GM23338 (cell line): ENCODE results near the gene CDH12. TPM values are rescaled to one million over a fixed set of nuclear protein-coding genes. Genes with fewer than 3 reads are reported as not detected.

ENCODE experiments used
- ATAC-seq: fragments of 200-7000 bp; cut with Tn5 transposase; 3 replicates; pipeline ENCODE4 v1.9.1; 2020
- DNase-seq: peaks from one replicate; pipeline ENCODE4 v3.0.0-alpha.2; 2015; ENCODE audit warnings: low spot score
- H2AFZ ChIP-seq: fragments of 200-600 bp; sonication (generic); 2 replicates; pipeline ENCODE4 v1.8.0; 2016; ENCODE audit warnings: antibody characterized with exemption, mild to moderate bottlenecking, moderate library complexity
- H3F3A ChIP-seq: fragments of 200-600 bp; sonication (generic); replicated peaks from 2 replicates; pipeline ENCODE4 v1.8.0; 2017; ENCODE audit warnings: antibody characterized with exemption, mixed run types, low read depth
- H3K27ac ChIP-seq: fragments of 200-600 bp; sonication (generic); 2 replicates; pipeline ENCODE4 v1.6.1; 2016; ENCODE audit warnings: low read depth
- H3K27me3 ChIP-seq: fragments of 200-600 bp; sonication (generic); 2 replicates; pipeline ENCODE4 v1.8.0; 2016; ENCODE audit warnings: mild to moderate bottlenecking, mixed run types, moderate library complexity; ENCODE audit not compliant: insufficient read depth
- H3K36me3 ChIP-seq: fragments of 200-600 bp; sonication (generic); 2 replicates; pipeline ENCODE4 v1.8.0; 2016; ENCODE audit warnings: mild to moderate bottlenecking; ENCODE audit not compliant: insufficient read depth
- H3K4me1 ChIP-seq: fragments of 200-600 bp; sonication (generic); 2 replicates; pipeline ENCODE4 v1.8.0; 2016; ENCODE audit warnings: mild to moderate bottlenecking, moderate library complexity; ENCODE audit not compliant: insufficient read depth
- H3K4me2 ChIP-seq: fragments of 200-600 bp; sonication (generic); 2 replicates; pipeline ENCODE4 v1.7.1; 2017; ENCODE audit warnings: mixed run types
- H3K4me3 ChIP-seq: fragments of 200-600 bp; sonication (generic); 2 replicates; pipeline ENCODE4 v1.6.1; 2016; ENCODE audit warnings: mixed run types
- H3K79me2 ChIP-seq: fragments of 200-600 bp; sonication (generic); replicated peaks from 2 replicates; pipeline ENCODE4 v1.8.0; 2017; ENCODE audit warnings: mild to moderate bottlenecking; ENCODE audit not compliant: insufficient read depth
- H3K9me2 ChIP-seq: fragments of 200-600 bp; sonication (generic); 2 replicates; pipeline ENCODE4 v1.8.0; 2017; ENCODE audit not compliant: insufficient read depth
- H4K20me1 ChIP-seq: fragments of 200-600 bp; sonication (generic); replicated peaks from 2 replicates; pipeline ENCODE4 v1.8.0; 2017; ENCODE audit warnings: mild to moderate bottlenecking; ENCODE audit not compliant: insufficient read depth
- H3K27ac Mint-ChIP-seq: 2 replicates; pipeline ENCODE4 v1.8.0; 2020; ENCODE audit warnings: inconsistent platforms, mild to moderate bottlenecking, moderate library complexity, mixed read lengths
- H3K27me3 Mint-ChIP-seq: 3 replicates; pipeline ENCODE4 v1.8.0; 2022; ENCODE audit warnings: low read depth, mild to moderate bottlenecking, moderate library complexity, mixed read lengths, inconsistent platforms; ENCODE audit not compliant: insufficient read depth, poor library complexity
- H3K36me3 Mint-ChIP-seq: 3 replicates; pipeline ENCODE4 v1.8.0; 2021; ENCODE audit warnings: low read depth, mild to moderate bottlenecking, inconsistent platforms, moderate library complexity, mixed read lengths
- H3K4me1 Mint-ChIP-seq: 3 replicates; pipeline ENCODE4 v1.8.0; 2020; ENCODE audit warnings: mild to moderate bottlenecking, inconsistent platforms, mixed read lengths
- H3K4me3 Mint-ChIP-seq: 3 replicates; pipeline ENCODE4 v1.8.0; 2021; ENCODE audit warnings: moderate library complexity, mild to moderate bottlenecking, inconsistent platforms, mixed read lengths
- H3K9me3 Mint-ChIP-seq: 3 replicates; pipeline ENCODE4 v1.8.0; 2020; ENCODE audit warnings: moderate library complexity, mild to moderate bottlenecking, inconsistent platforms, mixed read lengths
- CREB1 ChIP-seq: fragments of 250-450 bp; sonication (Bioruptor Pico); IDR thresholded peaks from 2 replicates; pipeline ENCODE4 v1.5.0; 2020; ENCODE audit warnings: low read depth, mild to moderate bottlenecking, moderate library complexity
- CTCF ChIP-seq, 2 experiments: fragments of 200-600 bp in 1 of 2; sonication (generic) in 1 of 2; conservative IDR thresholded peaks; 2 replicates each; pipeline versions ENCODE4 v1.5.1 to v1.6.1; 2016 to 2017; ENCODE audit warnings: antibody characterized with exemption in 2 of 2, low read depth in 2 of 2, mild to moderate bottlenecking in 2 of 2, moderate library complexity in 1 of 2
- EZH2 ChIP-seq: fragments of 200-600 bp; sonication (generic); IDR thresholded peaks from one replicate; pipeline ENCODE4 v1.8.0; 2017; ENCODE audit warnings: antibody characterized with exemption, mild to moderate bottlenecking, low read depth; ENCODE audit not compliant: unreplicated experiment
- EZH2phosphoT487 ChIP-seq: fragments of 200-600 bp; sonication (generic); IDR thresholded peaks from one replicate; pipeline ENCODE4 v1.8.1; 2018; ENCODE audit warnings: antibody characterized with exemption; ENCODE audit not compliant: unreplicated experiment
- JUNB ChIP-seq: IDR thresholded peaks from one replicate; pipeline ENCODE4 v1.6.1; 2016; ENCODE audit warnings: antibody characterized with exemption; ENCODE audit not compliant: unreplicated experiment
- NANOG ChIP-seq: IDR thresholded peaks from 2 replicates; pipeline ENCODE4 v1.6.1; 2016; ENCODE audit warnings: antibody characterized with exemption, borderline replicate concordance
- POLR2AphosphoS5 ChIP-seq: IDR thresholded peaks from 2 replicates; pipeline ENCODE4 v1.6.1; 2016; ENCODE audit warnings: antibody characterized with exemption, low read depth
- REST ChIP-seq: IDR thresholded peaks from one replicate; pipeline ENCODE4 v1.6.1; 2018; ENCODE audit warnings: antibody characterized with exemption; ENCODE audit not compliant: unreplicated experiment
- STAT1 ChIP-seq: IDR thresholded peaks from one replicate; pipeline ENCODE4 v1.6.1; 2016; ENCODE audit warnings: antibody characterized with exemption; ENCODE audit not compliant: unreplicated experiment
- ZNF331 ChIP-seq: fragments of 250-450 bp; sonication (Bioruptor Pico); IDR thresholded peaks from 2 replicates; pipeline ENCODE4 v1.5.0; 2020; ENCODE audit warnings: low read depth, mild to moderate bottlenecking, moderate library complexity
- polyA plus RNA-seq: library from polyadenylated mRNA; unstranded; fragments of >200 nt; fragmentation: Nextera tagmentation; extraction: Ambion mirVana; gene quantifications from 2 replicates; pipeline ENCODE4 v1.2.1, GENCODE V29; 2016
- total RNA-seq: library from RNA; depleted of rRNA; stranded (reverse); fragments of >200 nt; shearing (Covaris generic); gene quantifications from 2 replicates; pipeline ENCODE4 v1.2.3, GENCODE V29; 2014
- TF ChIP-seq, protein P1 (sequence below): fragments of 250-450 bp; sonication (Bioruptor Pico); IDR thresholded peaks from 2 replicates; pipeline ENCODE4 v1.5.0; 2020; ENCODE audit warnings: mild to moderate bottlenecking, moderate library complexity
- TF ChIP-seq, protein P2 (sequence below): IDR thresholded peaks from 2 replicates; pipeline ENCODE4 v1.6.1; 2016; ENCODE audit warnings: antibody characterized with exemption

Gene CDH12
- total and polyA plus RNA-seq, 2 experiments from 2014 or later, result not detected

DNA sequence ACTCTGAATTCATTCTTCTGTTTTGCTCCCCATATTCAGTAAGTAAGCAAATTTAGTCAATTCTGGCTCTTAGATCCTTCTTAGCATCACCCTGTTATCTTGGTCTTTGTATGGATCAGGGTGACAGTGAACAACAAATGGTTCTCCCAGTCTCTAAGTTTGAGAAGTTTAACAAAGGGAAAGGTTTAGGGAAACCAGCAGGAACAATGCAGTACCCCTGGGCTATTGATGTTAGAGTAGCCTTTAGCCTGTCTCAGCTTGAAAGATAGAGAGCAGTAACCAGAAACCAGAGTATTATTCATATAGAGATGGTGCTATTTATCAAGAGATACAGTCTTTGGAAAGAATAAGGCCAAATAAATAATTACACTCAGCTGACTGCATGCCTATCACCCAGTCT is 241.8 kb downstream of the CDH12 start:
- peak; percentile 16 for DNase-seq
- peak; percentile 81 for ATAC-seq

More for the DNA sequence above, 241.8 kb downstream of the CDH12 start:
- Histone ChIP-seq H3K4me1 (no peaks in the 10 kb centered on the region), H3K27ac (no peak overlapping the region), H3K27me3 (no peaks in the 10 kb centered on the region), H3K4me3 (no peak overlapping the region), H3F3A (no peaks in the 10 kb centered on the region), H3K36me3 (no peaks in the 10 kb centered on the region), H3K9me2 (no peaks in the 10 kb centered on the region), H3K79me2 (no peaks in the 10 kb centered on the region), H3K4me2 (no peak overlapping the region), H4K20me1 (no peaks in the 10 kb centered on the region), H2AFZ (no peak overlapping the region)
- peaks cover 26% of the 10 kb centered on the region for H3K36me3 Mint-ChIP-seq
- no peak overlapping the region for H3K27ac Mint-ChIP-seq
- no peaks in the 10 kb centered on the region for H3K4me1 Mint-ChIP-seq
- TF ChIP-seq JUNB (no peak), STAT1 (no peak), CTCF (conservative IDR thresholded peaks at IDR 0.05; ENCODE audit: low read depth in 2 of 2) (no peak), EZH2phosphoT487 (no peak), CREB1 (CRISPR knock-in tag) (no peak), REST (no peak), ZNF331 (CRISPR knock-in tag) (no peak), NANOG (no peak), POLR2AphosphoS5 (no peak), EZH2 (no peak)
- TF ChIP-seq, protein P1, sequence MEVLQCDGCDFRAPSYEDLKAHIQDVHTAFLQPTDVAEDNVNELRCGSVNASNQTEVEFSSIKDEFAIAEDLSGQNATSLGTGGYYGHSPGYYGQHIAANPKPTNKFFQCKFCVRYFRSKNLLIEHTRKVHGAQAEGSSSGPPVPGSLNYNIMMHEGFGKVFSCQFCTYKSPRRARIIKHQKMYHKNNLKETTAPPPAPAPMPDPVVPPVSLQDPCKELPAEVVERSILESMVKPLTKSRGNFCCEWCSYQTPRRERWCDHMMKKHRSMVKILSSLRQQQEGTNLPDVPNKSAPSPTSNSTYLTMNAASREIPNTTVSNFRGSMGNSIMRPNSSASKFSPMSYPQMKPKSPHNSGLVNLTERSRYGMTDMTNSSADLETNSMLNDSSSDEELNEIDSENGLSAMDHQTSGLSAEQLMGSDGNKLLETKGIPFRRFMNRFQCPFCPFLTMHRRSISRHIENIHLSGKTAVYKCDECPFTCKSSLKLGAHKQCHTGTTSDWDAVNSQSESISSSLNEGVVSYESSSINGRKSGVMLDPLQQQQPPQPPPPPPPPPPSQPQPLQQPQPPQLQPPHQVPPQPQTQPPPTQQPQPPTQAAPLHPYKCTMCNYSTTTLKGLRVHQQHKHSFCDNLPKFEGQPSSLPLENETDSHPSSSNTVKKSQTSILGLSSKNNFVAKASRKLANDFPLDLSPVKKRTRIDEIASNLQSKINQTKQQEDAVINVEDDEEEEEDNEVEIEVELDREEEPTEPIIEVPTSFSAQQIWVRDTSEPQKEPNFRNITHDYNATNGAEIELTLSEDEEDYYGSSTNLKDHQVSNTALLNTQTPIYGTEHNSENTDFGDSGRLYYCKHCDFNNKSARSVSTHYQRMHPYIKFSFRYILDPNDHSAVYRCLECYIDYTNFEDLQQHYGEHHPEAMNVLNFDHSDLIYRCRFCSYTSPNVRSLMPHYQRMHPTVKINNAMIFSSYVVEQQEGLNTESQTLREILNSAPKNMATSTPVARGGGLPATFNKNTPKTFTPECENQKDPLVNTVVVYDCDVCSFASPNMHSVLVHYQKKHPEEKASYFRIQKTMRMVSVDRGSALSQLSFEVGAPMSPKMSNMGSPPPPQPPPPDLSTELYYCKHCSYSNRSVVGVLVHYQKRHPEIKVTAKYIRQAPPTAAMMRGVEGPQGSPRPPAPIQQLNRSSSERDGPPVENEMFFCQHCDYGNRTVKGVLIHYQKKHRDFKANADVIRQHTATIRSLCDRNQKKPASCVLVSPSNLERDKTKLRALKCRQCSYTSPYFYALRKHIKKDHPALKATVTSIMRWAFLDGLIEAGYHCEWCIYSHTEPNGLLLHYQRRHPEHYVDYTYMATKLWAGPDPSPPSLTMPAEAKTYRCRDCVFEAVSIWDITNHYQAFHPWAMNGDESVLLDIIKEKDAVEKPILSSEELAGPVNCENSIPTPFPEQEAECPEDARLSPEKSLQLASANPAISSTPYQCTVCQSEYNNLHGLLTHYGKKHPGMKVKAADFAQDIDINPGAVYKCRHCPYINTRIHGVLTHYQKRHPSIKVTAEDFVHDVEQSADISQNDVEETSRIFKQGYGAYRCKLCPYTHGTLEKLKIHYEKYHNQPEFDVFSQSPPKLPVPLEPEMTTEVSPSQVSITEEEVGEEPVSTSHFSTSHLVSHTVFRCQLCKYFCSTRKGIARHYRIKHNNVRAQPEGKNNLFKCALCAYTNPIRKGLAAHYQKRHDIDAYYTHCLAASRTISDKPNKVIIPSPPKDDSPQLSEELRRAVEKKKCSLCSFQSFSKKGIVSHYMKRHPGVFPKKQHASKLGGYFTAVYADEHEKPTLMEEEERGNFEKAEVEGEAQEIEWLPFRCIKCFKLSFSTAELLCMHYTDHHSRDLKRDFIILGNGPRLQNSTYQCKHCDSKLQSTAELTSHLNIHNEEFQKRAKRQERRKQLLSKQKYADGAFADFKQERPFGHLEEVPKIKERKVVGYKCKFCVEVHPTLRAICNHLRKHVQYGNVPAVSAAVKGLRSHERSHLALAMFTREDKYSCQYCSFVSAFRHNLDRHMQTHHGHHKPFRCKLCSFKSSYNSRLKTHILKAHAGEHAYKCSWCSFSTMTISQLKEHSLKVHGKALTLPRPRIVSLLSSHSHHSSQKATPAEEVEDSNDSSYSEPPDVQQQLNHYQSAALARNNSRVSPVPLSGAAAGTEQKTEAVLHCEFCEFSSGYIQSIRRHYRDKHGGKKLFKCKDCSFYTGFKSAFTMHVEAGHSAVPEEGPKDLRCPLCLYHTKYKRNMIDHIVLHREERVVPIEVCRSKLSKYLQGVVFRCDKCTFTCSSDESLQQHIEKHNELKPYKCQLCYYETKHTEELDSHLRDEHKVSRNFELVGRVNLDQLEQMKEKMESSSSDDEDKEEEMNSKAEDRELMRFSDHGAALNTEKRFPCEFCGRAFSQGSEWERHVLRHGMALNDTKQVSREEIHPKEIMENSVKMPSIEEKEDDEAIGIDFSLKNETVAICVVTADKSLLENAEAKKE (CRISPR knock-in tag), result no peak
- TF ChIP-seq, protein P2, sequence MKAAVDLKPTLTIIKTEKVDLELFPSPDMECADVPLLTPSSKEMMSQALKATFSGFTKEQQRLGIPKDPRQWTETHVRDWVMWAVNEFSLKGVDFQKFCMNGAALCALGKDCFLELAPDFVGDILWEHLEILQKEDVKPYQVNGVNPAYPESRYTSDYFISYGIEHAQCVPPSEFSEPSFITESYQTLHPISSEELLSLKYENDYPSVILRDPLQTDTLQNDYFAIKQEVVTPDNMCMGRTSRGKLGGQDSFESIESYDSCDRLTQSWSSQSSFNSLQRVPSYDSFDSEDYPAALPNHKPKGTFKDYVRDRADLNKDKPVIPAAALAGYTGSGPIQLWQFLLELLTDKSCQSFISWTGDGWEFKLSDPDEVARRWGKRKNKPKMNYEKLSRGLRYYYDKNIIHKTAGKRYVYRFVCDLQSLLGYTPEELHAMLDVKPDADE, result no peak
- H3K4me3 Mint-ChIP-seq, result no peak overlapping the region
- H3K9me3 Mint-ChIP-seq, result peaks cover 25% of the 10 kb centered on the region
- no peaks in the 10 kb centered on the region for H3K27me3 Mint-ChIP-seq
